HCT116 (cell line): Measurements from ENCODE around the gene FAHD1. TPM values are rescaled to one million over a fixed set of nuclear protein-coding genes. Genes with fewer than 3 reads are reported as not detected.

Experiments used
- ATAC-seq: fragments of 200-7000 bp; cut with Tn5 transposase; 2 replicates; pipeline ENCODE4 v1.9.1; 2020; ENCODE audit warnings: mild to moderate bottlenecking, moderate library complexity
- BruUV-seq: library from RNA; stranded (reverse); fragments of 400-500 nt; replicated peaks from 2 replicates; lab custom pipeline; 2021; lab: Mats Ljungman, UMichigan
- CTCF ChIA-PET: fragments of 300-600 bp; sonication (Branson Sonifier 250); formaldehyde crosslinking; loops from one replicate; lab custom pipeline; 2021; ENCODE audit warnings: antibody characterized with exemption; lab: Charles Lee
- POLR2A ChIA-PET: fragments of 300-600, 350-600 bp; sonication (Branson Sonifier 250); formaldehyde crosslinking; loops from one replicate; lab custom pipeline; 2021; ENCODE audit warnings: antibody characterized with exemption; lab: Charles Lee
- RAD21 ChIA-PET, 2 experiments: fragments of 300-600 bp; sonication (Branson Sonifier 250); formaldehyde crosslinking; loops; one replicate each; lab custom pipeline; 2023; ENCODE audit warnings: low total read pairs in 2 of 2; ENCODE audit not compliant: uncharacterized antibody in 2 of 2, unreplicated experiment in 2 of 2, low non-redundant PET in 1 of 2; lab: Charles Lee
- DNase-seq: peaks from one replicate; pipeline ENCODE4 v3.0.0-alpha.2; 2010; ENCODE audit warnings: low read depth, low spot score
- H2AFZ ChIP-seq: fragments of 200-600 bp; shearing (Covaris generic), sonication (generic); 2 replicates; pipeline ENCODE4 v1.6.1; 2017; ENCODE audit warnings: low read depth, mixed run types, mixed read lengths, antibody characterized with exemption, low read length; ENCODE audit not compliant: poor library complexity, severe bottlenecking
- H3K27ac ChIP-seq: 2 replicates; pipeline ENCODE4 v1.5.1; 2012; ENCODE audit warnings: low read depth, low read length
- H3K27me3 ChIP-seq: fragments of 200-600 bp; sonication (generic); 2 replicates; pipeline ENCODE4 v1.6.1; 2016; ENCODE audit warnings: mixed run types, low read length, mixed read lengths; ENCODE audit not compliant: insufficient read depth
- H3K36me3 ChIP-seq, 2 experiments: fragments of 200-500 bp in 1 of 2; fragments of 200-600 bp in 1 of 2; sonication (Bioruptor generic) in 1 of 2; sonication (generic) in 1 of 2; 2 replicates each; pipeline versions ENCODE4 v1.5.1 to v1.6.1; 2014 to 2016; ENCODE audit warnings: low read length in 2 of 2, inconsistent platforms in 1 of 2, mixed read lengths in 1 of 2, mixed run types in 1 of 2; ENCODE audit not compliant: insufficient read depth in 2 of 2, control insufficient read depth in 1 of 2
- H3K4me1 ChIP-seq, 2 experiments: fragments of 200-600 bp in 1 of 2; sonication (generic) in 1 of 2; 2 replicates each; pipeline versions ENCODE4 v1.5.1 to v1.6.1; 2012 to 2017; ENCODE audit warnings: low read length in 2 of 2, inconsistent platforms in 1 of 2, mild to moderate bottlenecking in 1 of 2, mixed read lengths in 1 of 2, mixed run types in 1 of 2, moderate library complexity in 1 of 2; ENCODE audit not compliant: insufficient read depth in 2 of 2, control insufficient read depth in 1 of 2
- H3K4me2 ChIP-seq: fragments of 200-600 bp; sonication (generic); 2 replicates; pipeline ENCODE4 v1.6.1; 2017; ENCODE audit warnings: mixed run types, low read length, mixed read lengths
- H3K4me3 ChIP-seq, 2 experiments: fragments of 200-600 bp in 1 of 2; sonication (generic) in 1 of 2; replicated peaks in 1 of 2; 2 replicates each; pipeline ENCODE4 v1.5.1; 2011 to 2016; ENCODE audit warnings: low read length in 2 of 2, control low read depth in 1 of 2, low read depth in 1 of 2, mild to moderate bottlenecking in 1 of 2, mixed read lengths in 1 of 2, mixed run types in 1 of 2
- H3K79me2 ChIP-seq: fragments of 200-600 bp; sonication (generic); 2 replicates; pipeline ENCODE4 v1.6.1; 2017; ENCODE audit warnings: mild to moderate bottlenecking, mixed run types, low read length, moderate library complexity, mixed read lengths; ENCODE audit not compliant: insufficient read depth
- H3K9ac ChIP-seq: fragments of 200-600 bp; sonication (generic); 2 replicates; pipeline ENCODE4 v1.6.1; 2016; ENCODE audit warnings: low read length, mixed read lengths
- H3K9me2 ChIP-seq: fragments of 200-600 bp; sonication (generic), shearing (Covaris generic); 2 replicates; pipeline ENCODE4 v1.6.1; 2017; ENCODE audit warnings: mixed run types, mild to moderate bottlenecking, moderate library complexity; ENCODE audit not compliant: insufficient read depth
- H3K9me3 ChIP-seq, 2 experiments: fragments of 200-500 bp in 1 of 2; fragments of 200-600 bp in 1 of 2; sonication (Bioruptor generic) in 1 of 2; sonication (generic) in 1 of 2; 2 replicates each; pipeline ENCODE4 v1.6.1; 2014 to 2017; ENCODE audit warnings: low read length in 2 of 2, mixed read lengths in 2 of 2, inconsistent platforms in 1 of 2, low read depth in 1 of 2, mild to moderate bottlenecking in 1 of 2, mixed run types in 1 of 2, moderate library complexity in 1 of 2; ENCODE audit not compliant: control insufficient read depth in 1 of 2, insufficient read depth in 1 of 2
- H4K20me1 ChIP-seq: fragments of 200-600 bp; sonication (generic), shearing (Covaris generic); 2 replicates; pipeline ENCODE4 v1.6.1; 2017; ENCODE audit warnings: mixed run types, mild to moderate bottlenecking, moderate library complexity; ENCODE audit not compliant: insufficient read depth
- ATF3 ChIP-seq: IDR thresholded peaks from 2 replicates; pipeline ENCODE4 v1.6.1; 2012
- CBX3 ChIP-seq: IDR thresholded peaks from 2 replicates; pipeline ENCODE4 v1.6.1; 2012; ENCODE audit warnings: low read depth
- CEBPB ChIP-seq: IDR thresholded peaks from 2 replicates; pipeline ENCODE4 v1.6.1; 2012; ENCODE audit warnings: low read depth
- EGR1 ChIP-seq: IDR thresholded peaks from 2 replicates; pipeline ENCODE4 v1.6.1; 2012; ENCODE audit warnings: low read depth
- EZH2 ChIP-seq: fragments of 200-600 bp; sonication (generic); IDR thresholded peaks from 2 replicates; pipeline ENCODE4 v1.6.1; 2017; ENCODE audit warnings: antibody characterized with exemption, mixed run types
- JUND ChIP-seq: IDR thresholded peaks from 2 replicates; pipeline ENCODE4 v1.6.1; 2012
- POLR2A ChIP-seq: IDR thresholded peaks from 2 replicates; pipeline ENCODE4 v1.7.0; 2011; ENCODE audit warnings: borderline replicate concordance; ENCODE audit not compliant: insufficient read depth, insufficient read length; ENCODE audit errors: extremely low read depth
- REST ChIP-seq: IDR thresholded peaks from 2 replicates; pipeline ENCODE4 v1.6.1; 2012; ENCODE audit warnings: low read depth
- SIN3A ChIP-seq: IDR thresholded peaks from 2 replicates; pipeline ENCODE4 v1.6.1; 2012; ENCODE audit warnings: low read depth
- SP1 ChIP-seq: IDR thresholded peaks from 2 replicates; pipeline ENCODE4 v1.6.1; 2012; ENCODE audit warnings: low read depth
- TCF7L2 ChIP-seq: IDR thresholded peaks from 2 replicates; pipeline ENCODE4 v1.7.0; 2011; ENCODE audit warnings: borderline replicate concordance, inconsistent platforms; ENCODE audit not compliant: insufficient read depth, insufficient read length; ENCODE audit errors: extremely low read depth
- YY1 ChIP-seq: IDR thresholded peaks from 2 replicates; pipeline ENCODE4 v1.6.1; 2011; ENCODE audit warnings: low read length, low read depth, moderate library complexity, mild to moderate bottlenecking; ENCODE audit not compliant: insufficient replicate concordance; ENCODE audit errors: extremely low read depth
- ZNF274 ChIP-seq: fragments of 200-500 bp; sonication (Bioruptor generic); IDR thresholded peaks from 2 replicates; pipeline ENCODE4 v1.6.1; 2014; ENCODE audit warnings: mild to moderate bottlenecking, low read depth, low read length, inconsistent platforms
- intact Hi-C: fragments of 100-400 bp; cut with micrococcal nuclease; formaldehyde crosslinking; loops from 2 replicates; pipeline ENCODE4 v1.10.0; 2022
- total RNA-seq: library from RNA; stranded (reverse); gene quantifications from one replicate; pipeline ENCODE4 v1.2.1, GENCODE V29; 2021; ENCODE audit not compliant: unreplicated experiment
- TF ChIP-seq, protein P1 (sequence below): IDR thresholded peaks from 2 replicates; pipeline ENCODE4 v1.6.1; 2011; ENCODE audit warnings: mild to moderate bottlenecking, low read length, moderate library complexity; ENCODE audit not compliant: insufficient replicate concordance; ENCODE audit errors: extremely low read depth

Gene FAHD1
- total RNA-seq, 1 experiment from 2014 or later: 25.8 TPM

DNA sequence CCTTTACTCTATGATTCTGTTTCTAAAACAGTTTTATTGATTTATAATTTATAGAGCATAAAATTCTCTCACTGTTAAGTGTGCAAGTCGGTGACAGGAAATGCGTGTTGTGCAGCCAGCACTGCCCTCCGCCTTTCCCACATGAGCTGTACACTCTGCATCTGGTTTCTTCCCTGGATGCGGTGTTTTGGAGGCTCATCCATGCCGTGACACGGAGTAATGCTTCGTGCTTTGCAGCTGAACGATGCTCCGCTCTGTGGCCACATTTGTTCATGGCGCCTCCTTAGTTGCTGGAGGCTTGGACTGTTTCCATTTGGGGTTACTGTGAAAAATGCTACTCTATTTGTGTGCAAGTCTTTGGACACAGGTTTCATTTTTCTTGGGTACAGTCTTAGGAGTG, 26.3 kb upstream of the FAHD1 start:
- Histone ChIP-seq H3K9me2 (no peaks in the 10 kb centered on the region), H3K9ac (no peak overlapping the region), H3K36me3 (no peaks in the 10 kb centered on the region), H3K27me3 (no peaks in the 10 kb centered on the region), H3K27ac (no peak overlapping the region), H3K4me1 (no peaks in the 10 kb centered on the region), H3K4me2 (no peak overlapping the region), H3K4me3 (no peak overlapping the region), H2AFZ (no peak overlapping the region), H3K79me2 (no peaks in the 10 kb centered on the region), H4K20me1 (no peaks in the 10 kb centered on the region), H3K9me3 (peaks cover 0 to 4% of the 10 kb centered on the region in 2 experiments; a peak in 2 of 4 replicates)
- no peak for DNase-seq
- POLR2A ChIA-PET: no interaction called here
- intact Hi-C loops: no loop called here
- RAD21 ChIA-PET: no interaction called here
- BruUV-seq: no TSS peak
- no peak for ATAC-seq
- CTCF ChIA-PET: no interaction called here
- no peak for TF ChIP-seq CBX3
- TF ChIP-seq, protein P1, sequence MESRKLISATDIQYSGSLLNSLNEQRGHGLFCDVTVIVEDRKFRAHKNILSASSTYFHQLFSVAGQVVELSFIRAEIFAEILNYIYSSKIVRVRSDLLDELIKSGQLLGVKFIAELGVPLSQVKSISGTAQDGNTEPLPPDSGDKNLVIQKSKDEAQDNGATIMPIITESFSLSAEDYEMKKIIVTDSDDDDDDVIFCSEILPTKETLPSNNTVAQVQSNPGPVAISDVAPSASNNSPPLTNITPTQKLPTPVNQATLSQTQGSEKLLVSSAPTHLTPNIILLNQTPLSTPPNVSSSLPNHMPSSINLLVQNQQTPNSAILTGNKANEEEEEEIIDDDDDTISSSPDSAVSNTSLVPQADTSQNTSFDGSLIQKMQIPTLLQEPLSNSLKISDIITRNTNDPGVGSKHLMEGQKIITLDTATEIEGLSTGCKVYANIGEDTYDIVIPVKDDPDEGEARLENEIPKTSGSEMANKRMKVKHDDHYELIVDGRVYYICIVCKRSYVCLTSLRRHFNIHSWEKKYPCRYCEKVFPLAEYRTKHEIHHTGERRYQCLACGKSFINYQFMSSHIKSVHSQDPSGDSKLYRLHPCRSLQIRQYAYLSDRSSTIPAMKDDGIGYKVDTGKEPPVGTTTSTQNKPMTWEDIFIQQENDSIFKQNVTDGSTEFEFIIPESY: no peak
- TF ChIP-seq CEBPB: no peak
- no peak for TF ChIP-seq ATF3
- TF ChIP-seq EGR1: no peak
- TF ChIP-seq POLR2A: no peak
- TF ChIP-seq SIN3A: no peak
- no peak for TF ChIP-seq JUND
- no peak for TF ChIP-seq EZH2
- TF ChIP-seq SP1: no peak
- no peak for TF ChIP-seq TCF7L2
- TF ChIP-seq REST: no peak
- TF ChIP-seq ZNF274: no peak
- no peak for TF ChIP-seq YY1
